Right lobe of liver (tissue), 6 donors: ENCODE measurements around the gene TBCEL. TPM values are rescaled to one million over a fixed set of nuclear protein-coding genes. Genes with fewer than 3 reads are reported as not detected.
"Not testable (repeated sequence)": the region's sequence is repeated elsewhere in the genome, so short reads cannot be mapped to it uniquely, and the experiment has no call there.

ENCODE experiments used
- ATAC-seq, 4 donors: fragments of 200-7000 bp; cut with Tn5 transposase; one replicate each; pipeline ENCODE4 v1.9.1; 2020; ENCODE audit warnings: mild to moderate bottlenecking in 4 of 4, moderate library complexity in 4 of 4
- DNase-seq, 3 donors: peaks; one replicate each; pipeline ENCODE4 v3.0.0-alpha.2; 2020
- H3K27ac ChIP-seq, 3 donors: fragments of 200-600 bp; one replicate each; pipeline ENCODE4 v1.8.0; 2022
- H3K27me3 ChIP-seq, 2 donors: fragments of 200-600 bp; one replicate each; pipeline ENCODE4 v1.8.0; 2022
- H3K36me3 ChIP-seq, 4 donors: fragments of 200-600 bp; sonication (generic) in 1 of 4; one replicate each; pipeline versions ENCODE4 v1.5.1 to v1.8.0; 2017 to 2022; ENCODE audit warnings: control low read depth in 1 of 4
- H3K4me1 ChIP-seq, 4 donors: fragments of 200-600 bp; sonication (generic) in 1 of 4; one replicate each; pipeline versions ENCODE4 v1.5.1 to v1.8.0; 2017 to 2022; ENCODE audit warnings: control low read depth in 1 of 4
- H3K4me3 ChIP-seq, 3 donors: fragments of 200-600 bp; one replicate each; pipeline ENCODE4 v1.8.0; 2022
- H3K9me3 ChIP-seq, 4 donors: fragments of 200-600 bp; sonication (generic) in 1 of 4; one replicate each; pipeline versions ENCODE4 v1.5.1 to v1.8.0; 2017 to 2022; ENCODE audit warnings: control low read depth in 1 of 4
- POLR2A ChIP-seq: fragments of 450-650 bp; IDR thresholded peaks from one replicate; pipeline ENCODE4 v1.6.1; 2017; ENCODE audit warnings: antibody characterized with exemption, mild to moderate bottlenecking
- WGBS: methylation state at CpG from one replicate; pipeline ENCODE4 v1.1.6; 2018; ENCODE audit warnings: low coverage, low lambda C conversion rate; ENCODE audit not compliant: insufficient coverage; ENCODE audit errors: missing lambda C conversion rate; 5-methylcytosine and 5-hydroxymethylcytosine counted together
- intact Hi-C, 2 donors: fragments of 100-400 bp; cut with DNase I; formaldehyde crosslinking; loops; one replicate each; pipeline versions ENCODE4 v1.11.2 to v1.14.1; 2022
- total RNA-seq, 6 experiments: library from RNA; depleted of rRNA in 2 of 6; stranded (reverse); fragments of >200 nt in 2 of 6; fragmentation: NEBNext Ultra II Directional in 3 of 6; extraction: Animal tissue kit (Norgen Biotek cat#: 25700) in 3 of 6; gene quantifications; one replicate each; pipeline versions ENCODE4 v1.1.0 to v1.2.4, GENCODE V29; 2016 to 2023
- TF ChIP-seq, protein P1 (sequence below), 4 donors: fragments of 200-600 bp in 3 of 4; fragments of 450-650 bp in 1 of 4; IDR thresholded peaks; one replicate each; pipeline versions ENCODE4 v1.5.1 to v1.8.0; 2016 to 2022; ENCODE audit warnings: antibody characterized with exemption in 4 of 4, mild to moderate bottlenecking in 2 of 4
- donor health status: DM: no; HTN: yes; CAD: no.
- donor health status: DM: no; HTN: no; CAD: no.
- donor health status: DM: no; HTN: no; CAD: no.
- donor health status: DM: no; HTN: yes; CAD: no.
- donor health status: DM: no; HTN: yes; CAD: no.

Gene TBCEL
- total RNA-seq, 6 experiments from 2014 or later = 9.6 to 37.9 (median 17.8) TPM

DNA sequence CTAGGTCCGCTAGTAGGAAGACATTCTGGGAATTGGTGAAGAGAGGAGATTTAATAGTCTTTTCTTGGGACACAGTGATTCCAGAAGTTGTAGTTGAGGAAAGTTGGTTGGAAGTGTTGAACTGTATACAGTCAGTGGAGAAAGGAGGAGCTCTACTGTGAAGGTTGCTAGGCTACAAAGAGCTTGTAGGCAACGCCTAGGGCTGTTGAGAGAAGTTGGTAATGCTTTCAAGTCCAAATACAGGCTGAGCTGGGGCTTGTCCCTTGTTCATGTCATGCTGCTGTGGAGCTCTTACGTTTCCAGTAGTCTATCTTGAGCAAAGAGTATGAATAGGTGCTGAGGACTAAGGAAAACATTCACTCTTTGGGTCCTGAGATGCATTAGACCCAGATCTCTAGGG lies 1.1 kb downstream of the TBCEL start:
- TF ChIP-seq, protein P1, sequence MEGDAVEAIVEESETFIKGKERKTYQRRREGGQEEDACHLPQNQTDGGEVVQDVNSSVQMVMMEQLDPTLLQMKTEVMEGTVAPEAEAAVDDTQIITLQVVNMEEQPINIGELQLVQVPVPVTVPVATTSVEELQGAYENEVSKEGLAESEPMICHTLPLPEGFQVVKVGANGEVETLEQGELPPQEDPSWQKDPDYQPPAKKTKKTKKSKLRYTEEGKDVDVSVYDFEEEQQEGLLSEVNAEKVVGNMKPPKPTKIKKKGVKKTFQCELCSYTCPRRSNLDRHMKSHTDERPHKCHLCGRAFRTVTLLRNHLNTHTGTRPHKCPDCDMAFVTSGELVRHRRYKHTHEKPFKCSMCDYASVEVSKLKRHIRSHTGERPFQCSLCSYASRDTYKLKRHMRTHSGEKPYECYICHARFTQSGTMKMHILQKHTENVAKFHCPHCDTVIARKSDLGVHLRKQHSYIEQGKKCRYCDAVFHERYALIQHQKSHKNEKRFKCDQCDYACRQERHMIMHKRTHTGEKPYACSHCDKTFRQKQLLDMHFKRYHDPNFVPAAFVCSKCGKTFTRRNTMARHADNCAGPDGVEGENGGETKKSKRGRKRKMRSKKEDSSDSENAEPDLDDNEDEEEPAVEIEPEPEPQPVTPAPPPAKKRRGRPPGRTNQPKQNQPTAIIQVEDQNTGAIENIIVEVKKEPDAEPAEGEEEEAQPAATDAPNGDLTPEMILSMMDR (IDR thresholded peaks at IDR 0.05) = no peak
- no peak for TF ChIP-seq POLR2A
- H3K36me3 ChIP-seq = no peaks in the 10 kb centered on the region
- no peaks in the 10 kb centered on the region for H3K27me3 ChIP-seq
- intact Hi-C loops = no loop called here
- ATAC-seq = peak; percentile 21 to 56 (median 36)
- H3K4me1 ChIP-seq = peaks cover 0 to 22% (median 7%) of the 10 kb centered on the region in 4 donors
- peak overlapping the region; percentile 61 to 80 (median 77) for H3K4me3 ChIP-seq
- peak overlapping the region; percentile 48 to 79 (median 71) for H3K27ac ChIP-seq
- WGBS = 53% methylated on average over 3 of the region's 3 CpGs
- DNase-seq = no peak
- no peaks in the 10 kb centered on the region for H3K9me3 ChIP-seq

DNA sequence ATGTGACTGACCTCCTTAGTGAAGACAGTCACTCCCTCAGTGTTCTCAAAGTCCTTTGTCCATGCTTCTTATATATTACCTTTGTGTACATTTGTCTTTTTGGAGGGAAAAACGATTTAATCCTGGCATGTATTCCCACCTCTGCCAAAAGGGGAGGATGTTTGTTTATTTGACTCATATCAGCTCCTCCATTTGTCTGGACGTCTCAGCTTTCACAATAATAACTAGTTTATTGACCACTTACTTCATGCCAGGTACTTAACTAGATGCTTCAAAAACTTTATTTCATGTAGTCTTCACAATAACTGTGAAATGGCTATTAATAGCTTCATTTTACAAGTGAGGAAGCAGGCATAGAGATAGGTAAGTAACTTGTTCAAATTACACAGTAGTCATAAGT lies 5.3 kb downstream of the TBCEL start:
- ATAC-seq (no peak), DNase-seq (no peak)
- no peaks in the 10 kb centered on the region for H3K9me3 ChIP-seq
- no peak overlapping the region for H3K4me3 ChIP-seq
- intact Hi-C loops = no loop called here
- 8% methylated on average over 2 of the region's 2 CpGs for WGBS
- H3K27me3 ChIP-seq = no peaks in the 10 kb centered on the region
- H3K36me3 ChIP-seq = no peaks in the 10 kb centered on the region
- H3K4me1 ChIP-seq = peaks cover 0 to 41% (median 14%) of the 10 kb centered on the region in 4 donors
- TF ChIP-seq, protein P1 (IDR thresholded peaks at IDR 0.05) = no peak
- TF ChIP-seq POLR2A = no peak
- H3K27ac ChIP-seq = no peak overlapping the region

DNA sequence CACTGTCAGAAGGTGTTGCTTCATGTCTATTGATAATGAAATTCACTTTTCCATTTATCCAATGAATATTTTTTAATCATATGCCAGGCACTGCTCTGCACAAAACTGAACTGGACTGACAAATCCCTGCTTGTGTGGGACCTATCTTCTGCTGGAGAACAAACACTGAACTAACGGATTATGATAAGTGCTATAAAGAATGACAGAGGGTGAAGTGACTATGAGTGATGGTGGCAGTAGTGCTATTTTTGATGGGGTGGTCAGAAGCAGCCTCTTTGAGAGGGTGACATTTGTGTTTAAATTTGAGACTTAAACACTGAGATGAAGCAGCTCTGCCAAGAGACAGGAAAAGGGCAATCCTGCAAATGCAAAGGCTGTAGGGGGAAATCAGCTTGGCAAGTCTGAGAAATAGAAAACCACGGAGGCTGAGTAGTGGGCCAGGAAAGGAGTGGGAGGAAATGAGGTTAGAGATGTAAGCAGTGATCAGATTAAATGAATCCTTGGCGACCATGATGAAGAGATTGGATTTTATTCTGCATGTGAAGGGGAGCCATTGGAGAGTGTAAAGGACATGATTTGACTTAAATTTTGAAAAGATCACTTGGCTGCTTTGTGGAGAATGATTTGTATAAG lies 6.0 kb downstream of the TBCEL start:
- peaks cover 0 to 45% (median 18%) of the 10 kb centered on the region in 4 donors for H3K4me1 ChIP-seq
- H3K27me3 ChIP-seq = no peaks in the 10 kb centered on the region
- no peak overlapping the region for H3K27ac ChIP-seq
- no peaks in the 10 kb centered on the region for H3K9me3 ChIP-seq
- TF ChIP-seq, protein P1 (IDR thresholded peaks at IDR 0.05) = no peak
- TF ChIP-seq POLR2A = no peak
- H3K4me3 ChIP-seq = no peak overlapping the region
- WGBS = 71% methylated on average over 3 of the region's 3 CpGs
- DNase-seq = no peak
- H3K36me3 ChIP-seq = no peaks in the 10 kb centered on the region
- no peak for ATAC-seq
- intact Hi-C loops = no loop called here

DNA sequence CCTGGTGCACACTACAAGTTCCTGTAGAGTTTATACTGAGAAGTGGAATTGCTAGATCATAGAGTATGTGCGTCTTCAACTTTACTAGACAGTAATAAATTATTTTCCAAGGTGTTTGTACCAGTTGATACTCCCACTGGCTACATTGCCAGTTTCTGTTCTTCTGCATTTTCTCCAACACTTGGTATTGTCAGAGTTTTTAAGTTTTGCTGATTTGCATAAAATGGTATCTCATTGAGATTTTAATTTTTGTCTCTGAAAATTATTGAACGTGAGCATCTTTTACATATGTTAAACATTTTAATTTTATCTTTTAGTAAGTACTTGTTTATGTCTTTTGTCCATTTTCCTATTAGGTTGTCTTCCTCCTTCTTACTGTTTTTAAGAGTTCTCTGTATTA lies 7.3 kb downstream of the TBCEL start:
- ATAC-seq (no peak), DNase-seq (no peak)
- no peak for TF ChIP-seq POLR2A
- TF ChIP-seq, protein P1 (IDR thresholded peaks at IDR 0.05) = no peak
- peaks cover 0 to 48% (median 19%) of the 10 kb centered on the region in 4 donors for H3K4me1 ChIP-seq
- no peaks in the 10 kb centered on the region for H3K36me3 ChIP-seq
- no peaks in the 10 kb centered on the region for H3K27me3 ChIP-seq
- intact Hi-C loops = no loop called here
- no peaks in the 10 kb centered on the region for H3K9me3 ChIP-seq
- no peak overlapping the region for H3K4me3 ChIP-seq
- WGBS = 94% methylated on average over 2 of the region's 2 CpGs
- no peak overlapping the region for H3K27ac ChIP-seq

DNA sequence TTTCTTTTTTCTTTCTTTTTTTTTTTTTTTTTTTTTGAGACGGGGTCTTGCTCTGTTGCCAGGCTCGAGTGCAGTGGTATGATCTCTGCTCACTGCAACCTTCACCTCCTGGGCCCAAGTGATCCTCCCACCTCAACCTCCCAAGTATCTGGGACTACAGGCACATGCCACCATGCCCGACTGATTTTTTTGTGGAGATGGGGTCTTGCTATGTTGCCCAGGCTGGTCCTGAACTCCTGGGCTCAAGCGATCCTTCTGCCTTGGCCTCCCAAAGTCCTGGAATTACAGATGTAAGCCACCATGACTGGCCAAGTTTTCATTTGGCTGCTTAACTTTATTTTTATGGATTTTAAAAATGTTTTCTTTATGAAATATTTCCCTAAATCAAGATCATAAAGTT lies 7.7 kb downstream of the TBCEL start:
- intact Hi-C loops, H3K4me3 ChIP-seq, H3K36me3 ChIP-seq, ATAC-seq, H3K9me3 ChIP-seq, DNase-seq, H3K27me3 ChIP-seq: not testable (repeated sequence)
- 92% methylated on average over 4 of the region's 4 CpGs for WGBS
- Histone ChIP-seq H3K4me1 (peaks cover 0 to 52% (median 19%) of the 10 kb centered on the region in 4 donors), H3K27ac (peak overlapping the region in 1 of 3 donors; percentile 57)
